Hepatocyte (in vitro differentiated cells): ENCODE data around the gene RBM7. TPM values are rescaled to one million over a fixed set of nuclear protein-coding genes. Genes with fewer than 3 reads are reported as not detected.

Experiments used
- DNase-seq: peaks from one replicate; pipeline ENCODE4 v3.0.0-alpha.2; 2016; ENCODE audit warnings: low spot score
- H2AFZ ChIP-seq: fragments of 200-600 bp; sonication (generic); 2 replicates; pipeline ENCODE4 v1.6.0; 2016; ENCODE audit warnings: antibody characterized with exemption, mild to moderate bottlenecking
- H3K27ac ChIP-seq: fragments of 200-600 bp; sonication (generic); 2 replicates; pipeline ENCODE4 v1.5.1; 2016; ENCODE audit warnings: mild to moderate bottlenecking
- H3K27me3 ChIP-seq: fragments of 200-600 bp; sonication (generic); 2 replicates; pipeline ENCODE4 v1.6.1; 2016
- H3K36me3 ChIP-seq: fragments of 200-600 bp; sonication (generic); replicated peaks from 2 replicates; pipeline ENCODE4 v1.5.1; 2016; ENCODE audit warnings: low read depth; ENCODE audit not compliant: insufficient read depth
- H3K4me1 ChIP-seq: fragments of 200-600 bp; sonication (generic); 2 replicates; pipeline ENCODE4 v1.5.1; 2016; ENCODE audit warnings: mild to moderate bottlenecking, moderate library complexity; ENCODE audit not compliant: insufficient read depth
- H3K4me2 ChIP-seq: fragments of 200-600 bp; sonication (generic); 2 replicates; pipeline ENCODE4 v1.6.0; 2016
- H3K4me3 ChIP-seq: fragments of 200-600 bp; sonication (generic); 2 replicates; pipeline ENCODE4 v1.5.1; 2016; ENCODE audit warnings: mild to moderate bottlenecking
- H3K79me2 ChIP-seq: fragments of 200-600 bp; sonication (generic); 2 replicates; pipeline ENCODE4 v1.6.0; 2017; ENCODE audit warnings: mild to moderate bottlenecking
- H3K9me2 ChIP-seq: fragments of 200-600 bp; sonication (generic); replicated peaks from 2 replicates; pipeline ENCODE4 v1.6.0; 2017; ENCODE audit warnings: mild to moderate bottlenecking; ENCODE audit not compliant: insufficient read depth
- H3K9me3 ChIP-seq: fragments of 200-600 bp; sonication (generic); 2 replicates; pipeline ENCODE4 v1.5.1; 2016; ENCODE audit warnings: low read depth, mild to moderate bottlenecking
- H4K20me1 ChIP-seq: fragments of 200-600 bp; sonication (generic); 2 replicates; pipeline ENCODE4 v1.6.0; 2016; ENCODE audit warnings: mild to moderate bottlenecking; ENCODE audit not compliant: insufficient read depth, poor library complexity, severe bottlenecking
- EZH2 ChIP-seq: fragments of 200-600 bp; sonication (generic); IDR thresholded peaks from 2 replicates; pipeline ENCODE4 v1.6.1; 2016; ENCODE audit warnings: antibody characterized with exemption, mild to moderate bottlenecking, borderline replicate concordance
- EZH2phosphoT487 ChIP-seq: fragments of 200-600 bp; sonication (generic); IDR thresholded peaks from one replicate; pipeline ENCODE4 v1.6.1; 2018; ENCODE audit warnings: antibody characterized with exemption, mild to moderate bottlenecking, low read depth, moderate library complexity; ENCODE audit not compliant: unreplicated experiment, severe bottlenecking
- WGBS: methylation state at CpG from one replicate; pipeline ENCODE4 v1.1.6; 2016; ENCODE audit warnings: low lambda C conversion rate; ENCODE audit errors: missing lambda C conversion rate; 5-methylcytosine and 5-hydroxymethylcytosine counted together
- polyA plus RNA-seq: library from polyadenylated mRNA; unstranded; fragments of >200 nt; fragmentation: Nextera tagmentation; extraction: Ambion mirVana; gene quantifications from 2 replicates; pipeline ENCODE4 v1.2.1, GENCODE V29; 2016
- total RNA-seq: library from RNA; depleted of rRNA; stranded (reverse); fragments of >200 nt; gene quantifications from 2 replicates; pipeline ENCODE4 v1.2.3, GENCODE V29; 2014
- TF ChIP-seq, protein P1 (sequence below): fragments of 200-600 bp; sonication (generic); IDR thresholded peaks from 2 replicates; pipeline ENCODE4 v1.5.1; 2016; ENCODE audit warnings: antibody characterized with exemption, mild to moderate bottlenecking; ENCODE audit not compliant: poor library complexity

Gene RBM7
- total and polyA plus RNA-seq, 2 experiments from 2014 or later = 36.2 to 49.2 TPM

DNA sequence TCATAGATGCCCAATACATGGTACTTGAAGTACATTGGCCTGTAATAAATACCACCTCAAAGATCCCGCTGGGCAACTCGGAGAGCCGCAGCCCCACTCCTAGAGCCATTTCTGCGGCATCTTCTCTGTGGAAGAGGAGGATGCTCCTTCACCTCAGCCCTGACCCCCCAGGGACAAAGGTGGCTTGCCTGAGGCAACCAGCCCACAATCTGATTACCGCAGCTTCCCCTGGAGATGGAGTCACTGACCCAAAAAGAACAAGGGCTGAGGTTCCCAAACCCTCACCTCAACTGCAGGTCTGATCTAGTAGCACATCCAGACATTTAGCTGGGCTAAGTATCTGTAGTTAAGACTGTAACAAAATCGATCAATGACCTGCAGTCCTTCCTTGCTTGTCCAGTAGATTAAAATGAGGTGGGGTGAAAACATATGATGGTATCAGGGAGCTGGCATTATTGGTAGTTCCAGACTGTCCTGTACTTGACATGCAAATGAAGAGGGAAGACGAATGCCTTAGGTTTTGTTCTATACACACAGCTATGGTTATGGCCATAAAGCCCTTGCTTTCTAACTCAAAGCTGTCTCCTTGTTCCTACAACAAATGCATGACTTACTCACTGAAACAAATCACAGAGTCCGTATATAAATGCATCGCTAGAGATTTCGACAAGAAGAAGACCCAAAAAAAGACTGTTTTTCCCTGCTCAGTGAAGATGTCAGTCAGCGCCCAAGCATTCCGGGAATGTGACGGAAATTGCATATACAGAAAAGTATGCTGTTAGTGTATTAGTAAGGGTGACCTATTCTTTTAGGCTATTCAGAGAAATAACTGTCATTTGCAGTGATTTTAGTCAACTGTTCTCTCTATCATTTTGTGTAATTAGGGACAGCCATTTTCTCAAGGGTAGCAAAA lies 33.9 kb upstream of the RBM7 start:
- H4K20me1 ChIP-seq = no peaks in the 10 kb centered on the region
- H3K36me3 ChIP-seq = no peaks in the 10 kb centered on the region
- no peak overlapping the region for H3K4me2 ChIP-seq
- DNase-seq = no peak
- no peak overlapping the region for H3K27ac ChIP-seq
- no peak overlapping the region for H2AFZ ChIP-seq
- no peaks in the 10 kb centered on the region for H3K9me3 ChIP-seq
- WGBS = 80% methylated on average over 13 of the region's 13 CpGs
- no peaks in the 10 kb centered on the region for H3K79me2 ChIP-seq
- TF ChIP-seq EZH2phosphoT487 (no peak), EZH2 (no peak)
- TF ChIP-seq, protein P1, sequence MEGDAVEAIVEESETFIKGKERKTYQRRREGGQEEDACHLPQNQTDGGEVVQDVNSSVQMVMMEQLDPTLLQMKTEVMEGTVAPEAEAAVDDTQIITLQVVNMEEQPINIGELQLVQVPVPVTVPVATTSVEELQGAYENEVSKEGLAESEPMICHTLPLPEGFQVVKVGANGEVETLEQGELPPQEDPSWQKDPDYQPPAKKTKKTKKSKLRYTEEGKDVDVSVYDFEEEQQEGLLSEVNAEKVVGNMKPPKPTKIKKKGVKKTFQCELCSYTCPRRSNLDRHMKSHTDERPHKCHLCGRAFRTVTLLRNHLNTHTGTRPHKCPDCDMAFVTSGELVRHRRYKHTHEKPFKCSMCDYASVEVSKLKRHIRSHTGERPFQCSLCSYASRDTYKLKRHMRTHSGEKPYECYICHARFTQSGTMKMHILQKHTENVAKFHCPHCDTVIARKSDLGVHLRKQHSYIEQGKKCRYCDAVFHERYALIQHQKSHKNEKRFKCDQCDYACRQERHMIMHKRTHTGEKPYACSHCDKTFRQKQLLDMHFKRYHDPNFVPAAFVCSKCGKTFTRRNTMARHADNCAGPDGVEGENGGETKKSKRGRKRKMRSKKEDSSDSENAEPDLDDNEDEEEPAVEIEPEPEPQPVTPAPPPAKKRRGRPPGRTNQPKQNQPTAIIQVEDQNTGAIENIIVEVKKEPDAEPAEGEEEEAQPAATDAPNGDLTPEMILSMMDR = no peak
- H3K27me3 ChIP-seq = no peaks in the 10 kb centered on the region
- H3K4me3 ChIP-seq = no peak overlapping the region
- no peaks in the 10 kb centered on the region for H3K4me1 ChIP-seq
- no peaks in the 10 kb centered on the region for H3K9me2 ChIP-seq

DNA sequence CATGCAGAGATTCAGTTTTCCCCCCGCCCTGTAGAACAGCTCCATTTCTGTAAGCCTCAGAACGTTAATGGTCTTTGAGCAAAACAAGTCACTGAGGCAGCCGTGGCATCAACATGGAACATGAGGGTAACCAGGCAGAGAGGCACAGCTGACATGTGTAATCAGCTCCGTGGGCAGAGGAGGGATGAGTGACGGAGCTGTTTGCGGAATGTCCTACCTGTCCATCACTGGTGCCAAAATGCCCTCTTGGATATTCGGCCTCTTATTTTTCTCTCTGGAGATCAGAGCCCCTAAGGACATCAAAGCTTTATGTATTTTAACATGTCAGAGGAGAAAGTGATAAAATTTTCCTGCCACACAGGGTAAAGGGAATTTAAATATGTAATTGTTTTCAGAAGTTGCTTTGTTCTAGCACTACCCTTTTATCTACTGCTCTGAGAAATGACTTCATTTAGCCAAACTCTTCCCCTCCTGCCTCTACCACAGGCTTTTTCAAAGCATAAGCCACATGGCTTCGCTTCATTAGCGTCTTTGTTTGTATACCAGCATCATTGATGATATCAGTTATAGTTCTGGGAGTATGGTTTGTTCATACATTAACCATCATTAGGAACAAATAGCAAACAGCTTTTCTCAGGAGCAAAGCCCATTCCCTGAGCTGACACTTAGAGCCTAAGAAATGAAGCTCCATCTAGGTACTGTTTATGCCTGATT lies 33.1 kb upstream of the RBM7 start:
- H3K9me3 ChIP-seq = no peaks in the 10 kb centered on the region
- no peaks in the 10 kb centered on the region for H3K79me2 ChIP-seq
- no peaks in the 10 kb centered on the region for H4K20me1 ChIP-seq
- H3K4me1 ChIP-seq = no peaks in the 10 kb centered on the region
- no peak overlapping the region for H3K4me3 ChIP-seq
- 77% methylated on average over 9 of the region's 9 CpGs for WGBS
- no peaks in the 10 kb centered on the region for H3K9me2 ChIP-seq
- no peak overlapping the region for H3K27ac ChIP-seq
- DNase-seq = no peak
- TF ChIP-seq, protein P1 = no peak
- TF ChIP-seq EZH2 (no peak), EZH2phosphoT487 (no peak)
- no peak overlapping the region for H2AFZ ChIP-seq
- H3K4me2 ChIP-seq = no peak overlapping the region
- no peaks in the 10 kb centered on the region for H3K27me3 ChIP-seq
- no peaks in the 10 kb centered on the region for H3K36me3 ChIP-seq

DNA sequence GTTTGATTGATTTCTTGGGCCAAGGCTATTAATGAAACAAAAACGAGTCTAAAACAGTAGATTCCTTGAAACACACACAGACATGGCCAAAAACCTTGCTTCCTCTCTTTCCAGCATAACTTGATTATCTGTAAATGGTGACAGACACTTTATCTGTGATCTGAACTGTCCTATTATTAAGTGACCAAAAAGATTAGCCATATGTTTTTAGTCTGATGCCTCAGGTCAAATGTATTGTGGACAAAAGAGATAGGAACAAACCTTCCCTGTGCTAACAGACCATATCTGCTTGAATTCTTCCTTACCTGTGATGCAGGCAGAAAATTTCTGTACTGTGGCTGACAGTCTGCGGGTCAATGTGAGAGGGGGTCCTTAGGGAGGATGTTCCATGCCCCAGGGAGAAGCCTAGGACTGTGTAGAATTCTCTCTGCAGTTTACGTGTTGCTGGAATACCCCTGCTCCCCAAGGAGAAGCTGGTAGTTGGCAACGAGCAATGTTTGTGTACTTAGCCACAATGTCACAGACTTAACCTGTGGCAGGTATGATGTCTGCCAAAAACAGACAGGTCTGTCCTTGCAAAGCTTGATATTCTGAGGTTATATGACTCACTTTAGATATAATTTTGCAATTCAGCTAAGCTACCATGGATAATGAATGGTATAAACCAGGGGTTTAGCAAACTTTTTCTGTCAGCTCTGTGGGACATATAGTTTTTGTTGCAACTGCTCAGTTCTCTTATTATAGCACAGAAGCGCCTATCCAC lies 31.4 kb upstream of the RBM7 start:
- H3K4me2 ChIP-seq = no peak overlapping the region
- H3K4me1 ChIP-seq = no peaks in the 10 kb centered on the region
- no peaks in the 10 kb centered on the region for H3K9me2 ChIP-seq
- no peaks in the 10 kb centered on the region for H3K79me2 ChIP-seq
- DNase-seq = no peak
- H3K9me3 ChIP-seq = no peaks in the 10 kb centered on the region
- no peak overlapping the region for H3K27ac ChIP-seq
- TF ChIP-seq EZH2 (no peak), EZH2phosphoT487 (no peak)
- TF ChIP-seq, protein P1 = no peak
- H3K27me3 ChIP-seq = no peaks in the 10 kb centered on the region
- no peaks in the 10 kb centered on the region for H3K36me3 ChIP-seq
- H3K4me3 ChIP-seq = no peak overlapping the region
- WGBS = 71% methylated on average over 5 of the region's 5 CpGs
- H2AFZ ChIP-seq = no peak overlapping the region
- no peaks in the 10 kb centered on the region for H4K20me1 ChIP-seq
